Measurements from ENCODE around the gene COL5A1.

Gene COL5A1

DNA sequence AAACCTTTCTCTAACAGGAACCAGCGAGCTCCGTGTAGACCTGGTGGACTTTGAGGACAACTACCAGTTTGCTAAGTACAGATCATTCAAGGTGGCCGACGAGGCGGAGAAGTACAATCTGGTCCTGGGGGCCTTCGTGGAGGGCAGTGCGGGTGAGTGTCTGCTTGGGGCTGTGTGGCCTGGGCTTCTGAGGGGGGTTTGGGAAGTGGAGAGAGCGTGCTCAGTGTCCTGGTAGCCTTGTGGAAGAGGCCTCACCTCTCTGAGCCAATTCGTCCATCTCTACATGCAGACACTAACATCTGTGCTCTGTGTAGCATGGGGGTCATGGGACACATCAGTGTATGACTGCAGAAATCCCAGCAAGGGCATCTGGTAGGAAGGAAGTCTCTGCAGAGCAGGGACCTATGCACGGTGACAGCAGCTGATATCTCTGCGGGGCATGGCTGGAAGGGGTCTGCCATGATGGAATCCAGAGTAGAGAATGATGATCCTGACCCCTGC, 244.9 kb downstream of the COL5A1 start:
- no peak for DNase-seq

GRCh38 chr9:134887219-134887618, 245.6 kb downstream of the COL5A1 start:
- DNase-seq: no peak

GRCh38 chr9:134887686-134888602, 246.3 kb downstream of the COL5A1 start:
- DNase-seq: no peak

GRCh38 chr9:134888603-134889190, 247.1 kb downstream of the COL5A1 start:
- DNase-seq: no peak

DNA sequence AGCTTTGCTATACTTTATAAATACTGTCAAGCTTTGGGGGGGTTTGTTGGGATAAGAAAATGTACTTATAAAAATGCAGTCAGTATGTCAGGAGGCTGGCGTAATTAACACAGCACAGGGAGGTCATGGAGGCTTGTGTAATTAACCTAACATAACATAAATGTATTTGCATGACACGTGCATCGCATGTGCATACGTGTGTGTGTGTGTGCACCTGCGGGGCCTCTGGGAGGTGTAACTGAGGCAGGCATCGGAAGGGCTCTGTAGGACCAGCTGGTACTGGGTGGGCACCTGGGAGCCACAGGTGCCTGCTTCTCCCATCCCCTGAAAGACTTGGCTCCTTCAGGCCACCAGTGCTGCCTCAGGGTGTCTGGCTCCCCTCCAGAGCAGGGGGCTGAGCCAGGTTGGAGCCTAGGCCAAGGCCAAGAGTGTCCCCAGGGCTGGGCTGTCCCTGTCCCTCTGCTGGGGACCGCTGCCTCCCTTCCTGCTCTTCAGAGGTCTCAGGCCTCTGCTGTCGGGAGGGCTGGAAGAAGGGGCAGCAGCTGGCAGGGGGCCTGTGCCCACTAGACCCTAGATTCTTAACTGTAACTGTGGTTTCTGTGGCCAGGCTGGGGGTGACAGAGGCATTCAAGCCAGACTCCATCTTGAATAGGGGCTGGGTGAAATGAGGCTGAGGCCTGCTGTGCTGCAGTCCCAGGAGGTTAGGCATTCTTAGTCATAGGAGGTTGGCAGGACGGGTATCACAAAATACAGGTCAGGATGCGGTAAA, 248.0 kb downstream of the COL5A1 start:
- no peak for DNase-seq

DNA sequence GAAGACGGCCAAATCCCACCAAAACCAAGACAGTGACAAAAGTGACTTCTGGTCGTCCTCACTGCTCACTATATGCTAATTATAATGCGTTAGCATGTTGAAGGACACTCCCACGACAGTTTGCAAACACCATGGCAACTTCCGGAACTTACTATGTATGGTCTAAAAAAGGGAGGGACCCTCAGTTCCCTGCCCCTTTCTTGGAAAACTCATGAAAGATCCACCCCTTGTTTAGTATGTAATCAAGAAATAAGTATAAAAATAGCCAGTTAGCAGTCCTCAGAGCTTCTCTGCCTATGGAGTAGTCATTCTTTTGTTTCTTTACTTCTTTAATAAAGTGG, 248.5 kb downstream of the COL5A1 start:
- DNase-seq: no peak

DNA sequence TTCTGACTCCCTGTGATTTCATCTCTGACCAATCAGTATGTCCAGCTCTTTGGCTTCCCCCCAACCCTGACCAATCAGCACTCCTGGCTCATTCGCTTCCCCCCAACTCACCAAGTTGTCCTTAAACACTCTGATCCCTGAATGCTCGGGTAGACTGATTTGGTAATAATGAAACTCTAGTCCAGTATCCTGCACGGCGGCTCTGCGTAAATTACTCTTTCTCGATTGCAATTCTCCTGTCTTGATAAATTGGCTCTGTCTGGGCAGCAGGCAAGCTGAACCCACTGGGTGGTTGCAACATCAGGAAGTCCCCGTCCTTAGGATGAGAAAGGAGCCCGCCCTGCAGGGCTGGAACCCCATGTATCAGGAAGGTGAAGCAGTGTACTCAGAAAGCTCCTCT, 249.4 kb downstream of the COL5A1 start:
- DNase-seq: no peak

GRCh38 chr9:134891713-134892112, 250.1 kb downstream of the COL5A1 start:
- DNase-seq: no peak

GRCh38 chr9:134892221-134892620, 250.6 kb downstream of the COL5A1 start:
- no peak for DNase-seq

DNA sequence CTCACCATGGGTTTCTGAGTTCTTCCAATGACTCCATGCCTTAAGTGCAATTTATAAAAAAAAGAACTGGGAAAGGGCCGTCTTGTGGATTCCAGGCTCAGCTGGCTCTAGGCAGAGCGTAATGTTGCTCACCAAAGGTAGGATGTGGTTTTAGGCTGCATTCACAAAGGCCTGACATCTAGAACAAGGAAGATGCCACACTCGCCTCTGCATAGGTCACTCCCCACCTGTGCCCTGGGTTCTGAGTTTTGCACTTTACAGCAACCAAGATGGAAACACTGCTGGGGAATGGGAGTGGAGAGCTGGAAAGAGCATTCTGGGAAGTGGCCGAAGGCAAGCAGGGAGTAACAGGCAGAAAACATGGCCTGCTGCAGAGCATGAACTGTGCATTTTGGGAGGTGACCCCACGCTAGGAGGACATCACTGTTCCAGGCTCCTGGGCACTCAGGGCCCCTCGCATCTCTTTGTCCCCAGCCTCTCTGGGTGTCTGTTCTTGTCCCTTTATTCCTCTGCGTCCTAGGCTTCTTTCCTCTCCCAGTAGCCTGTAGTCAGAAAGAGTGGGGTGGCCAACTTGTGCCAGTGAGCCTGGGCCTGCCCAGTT, 251.3 kb downstream of the COL5A1 start:
- DNase-seq: no peak

All from CD4-positive, alpha-beta T cell treated with Interferon alpha-2 for 1 hour (primary cell).